H1 (cell line): Measurements from ENCODE around the gene CMIP. TPM values are rescaled to one million over a fixed set of nuclear protein-coding genes. Genes with fewer than 3 reads are reported as not detected.

Experiments
- CTCF ChIA-PET: fragments of 300-600 bp; sonication (Branson Sonifier 250); formaldehyde crosslinking; loops from one replicate; lab custom pipeline; 2021; ENCODE audit not compliant: partially characterized antibody; lab: Charles Lee
- POLR2A ChIA-PET: fragments of 300-600 bp; sonication (Branson Sonifier 250); formaldehyde crosslinking; loops from one replicate; lab custom pipeline; 2021; ENCODE audit warnings: inconsistent platforms; ENCODE audit not compliant: partially characterized antibody; lab: Charles Lee
- DNase-seq, 2 experiments: peaks; one replicate each; pipeline versions ENCODE4 v3.0.0 to v3.0.0-alpha.2; 2010 to 2022; ENCODE audit warnings: low spot score in 2 of 2, low read depth in 1 of 2, mixed read lengths in 1 of 2
- FAIRE-seq: peaks from 2 replicates; lab custom pipeline; 2011; peaks lifted over from hg19 to GRCh38; lab: Jason Lieb, UNC
- H2AFZ ChIP-seq: 2 replicates; pipeline ENCODE4 v1.8.1; 2012; ENCODE audit warnings: low read length, inconsistent platforms
- H2AK5ac ChIP-seq: 2 replicates; pipeline ENCODE4 v1.6.1; 2013; ENCODE audit warnings: low read depth, low read length
- H2BK120ac ChIP-seq: replicated peaks from 2 replicates; pipeline ENCODE3; 2013; ENCODE audit warnings: low read depth, low read length, inconsistent platforms
- H2BK12ac ChIP-seq: 2 replicates; pipeline ENCODE4 v1.6.1; 2013; ENCODE audit warnings: low read depth, low read length
- H2BK15ac ChIP-seq: 2 replicates; pipeline ENCODE4 v1.6.1; 2013; ENCODE audit warnings: low read length
- H2BK20ac ChIP-seq: 2 replicates; pipeline ENCODE4 v1.6.1; 2013; ENCODE audit warnings: low read length
- H2BK5ac ChIP-seq: 2 replicates; pipeline ENCODE4 v1.6.1; 2013; ENCODE audit warnings: low read depth, low read length
- H3K14ac ChIP-seq: 2 replicates; pipeline ENCODE4 v1.6.1; 2013; ENCODE audit warnings: inconsistent platforms; ENCODE audit not compliant: insufficient read length
- H3K18ac ChIP-seq: 2 replicates; pipeline ENCODE4 v1.6.1; 2013; ENCODE audit warnings: low read length; ENCODE audit errors: extremely low read depth
- H3K23ac ChIP-seq: 2 replicates; pipeline ENCODE4 v1.6.1; 2013; ENCODE audit warnings: inconsistent platforms; ENCODE audit not compliant: insufficient read length
- H3K23me2 ChIP-seq: 2 replicates; pipeline ENCODE4 v1.6.1; 2013; ENCODE audit warnings: low read depth, low read length
- H3K27ac ChIP-seq: 2 replicates; pipeline ENCODE4 v1.6.1; 2011; ENCODE audit warnings: low read depth, low read length, inconsistent platforms
- H3K27me3 ChIP-seq, 4 experiments: replicated peaks in 1 of 4; 1 replicate in 1 of 4; 2 replicates in 3 of 4; pipeline versions ENCODE4 v1.6.1 to v1.8.1; 2011 to 2013; ENCODE audit warnings: low read length in 3 of 4, mild to moderate bottlenecking in 3 of 4, inconsistent platforms in 2 of 4, mixed read lengths in 2 of 4, moderate library complexity in 1 of 4; ENCODE audit not compliant: control insufficient read depth in 3 of 4, insufficient read depth in 3 of 4; ENCODE audit errors: extremely low read depth in 1 of 4
- H3K36me3 ChIP-seq, 4 experiments: 2 replicates each; pipeline versions ENCODE4 v1.6.1 to v1.8.1; 2011 to 2013; ENCODE audit warnings: mild to moderate bottlenecking in 4 of 4, low read length in 3 of 4, moderate library complexity in 2 of 4, control low read depth in 1 of 4, inconsistent platforms in 1 of 4; ENCODE audit not compliant: insufficient read depth in 4 of 4, control insufficient read depth in 2 of 4
- H3K4ac ChIP-seq: replicated peaks from 2 replicates; pipeline ENCODE3; 2013; ENCODE audit warnings: low read length, low read depth, mixed read lengths, inconsistent platforms; ENCODE audit not compliant: insufficient read length
- H3K4me1 ChIP-seq, 4 experiments: replicated peaks in 1 of 4; 1 replicate in 1 of 4; 2 replicates in 3 of 4; pipeline versions ENCODE4 v1.6.1 to v1.8.1; 2011 to 2013; ENCODE audit warnings: low read length in 3 of 4, inconsistent platforms in 2 of 4, mixed read lengths in 1 of 4; ENCODE audit not compliant: insufficient read depth in 4 of 4, control insufficient read depth in 3 of 4
- H3K4me2 ChIP-seq, 2 experiments: 2 replicates each; pipeline versions ENCODE4 v1.6.1 to v1.8.1; 2011 to 2013; ENCODE audit warnings: low read depth in 2 of 2, low read length in 2 of 2, control low read depth in 1 of 2, inconsistent platforms in 1 of 2, mild to moderate bottlenecking in 1 of 2; ENCODE audit not compliant: insufficient read depth in 1 of 2
- H3K4me3 ChIP-seq, 4 experiments: fragments of 200-600, 300-600 bp in 1 of 4; sonication (generic), shearing (Covaris generic), sonication (Bioruptor Twin) in 1 of 4; 2 replicates each; pipeline versions ENCODE4 v1.5.1 to v1.8.1; 2011 to 2016; ENCODE audit warnings: low read length in 4 of 4, low read depth in 3 of 4, control low read depth in 2 of 4, inconsistent platforms in 2 of 4, mild to moderate bottlenecking in 2 of 4, mixed read lengths in 1 of 4, moderate library complexity in 1 of 4; ENCODE audit not compliant: insufficient read depth in 2 of 4; ENCODE audit errors: extremely low read depth in 1 of 4
- H3K56ac ChIP-seq: replicated peaks from 2 replicates; pipeline ENCODE3; 2013; ENCODE audit warnings: low read depth, mild to moderate bottlenecking, mixed read lengths, low read length, inconsistent platforms; ENCODE audit not compliant: insufficient read length
- H3K79me1 ChIP-seq: 2 replicates; pipeline ENCODE4 v1.6.1; 2013; ENCODE audit warnings: low read depth, low read length, control low read depth
- H3K79me2 ChIP-seq, 2 experiments: 2 replicates each; pipeline versions ENCODE4 v1.6.1 to v1.8.1; 2012 to 2013; ENCODE audit warnings: low read length in 2 of 2, mild to moderate bottlenecking in 2 of 2, inconsistent platforms in 1 of 2; ENCODE audit not compliant: insufficient read depth in 2 of 2, control insufficient read depth in 1 of 2
- H3K9ac ChIP-seq, 4 experiments: replicated peaks in 1 of 4; 1 replicate in 1 of 4; 2 replicates in 3 of 4; pipeline versions ENCODE4 v1.6.1 to v1.8.1; 2011 to 2013; ENCODE audit warnings: low read depth in 3 of 4, low read length in 3 of 4, control low read depth in 2 of 4, mild to moderate bottlenecking in 2 of 4, moderate library complexity in 2 of 4, inconsistent platforms in 1 of 4; ENCODE audit errors: extremely low read depth in 1 of 4
- H3K9me3 ChIP-seq, 2 experiments: 2 replicates each; pipeline versions ENCODE4 v1.6.1 to v1.8.1; 2012 to 2013; ENCODE audit warnings: mild to moderate bottlenecking in 2 of 2, moderate library complexity in 2 of 2, control low read depth in 1 of 2, inconsistent platforms in 1 of 2, low read depth in 1 of 2, low read length in 1 of 2, mixed read lengths in 1 of 2; ENCODE audit not compliant: insufficient read depth in 2 of 2
- H4K20me1 ChIP-seq, 2 experiments: replicated peaks in 1 of 2; 2 replicates each; pipeline versions ENCODE3 to v1.8.1; 2011 to 2013; ENCODE audit warnings: inconsistent platforms in 2 of 2, low read length in 2 of 2, mild to moderate bottlenecking in 1 of 2; ENCODE audit not compliant: insufficient read depth in 2 of 2, control insufficient read depth in 1 of 2
- H4K5ac ChIP-seq: 2 replicates; pipeline ENCODE4 v1.6.1; 2013; ENCODE audit warnings: low read length, low read depth, mixed read lengths, inconsistent platforms; ENCODE audit not compliant: insufficient read length
- H4K8ac ChIP-seq: 2 replicates; pipeline ENCODE4 v1.8.0; 2013; ENCODE audit warnings: mild to moderate bottlenecking, moderate library complexity, low read length, inconsistent platforms; ENCODE audit not compliant: insufficient read depth; ENCODE audit errors: extremely low read depth
- H4K91ac ChIP-seq: replicated peaks from 2 replicates; pipeline ENCODE3; 2013; ENCODE audit warnings: low read length, mixed read lengths, inconsistent platforms; ENCODE audit not compliant: insufficient read length
- ATF2 ChIP-seq: IDR thresholded peaks from 2 replicates; pipeline ENCODE4 v1.6.1; 2012; ENCODE audit warnings: low read length, inconsistent platforms
- CREB1 ChIP-seq: IDR thresholded peaks from 2 replicates; pipeline ENCODE4 v1.6.1; 2012; ENCODE audit warnings: inconsistent platforms
- CTBP2 ChIP-seq: IDR thresholded peaks from 2 replicates; pipeline ENCODE4 v1.7.0; 2011; ENCODE audit warnings: borderline replicate concordance, mild to moderate bottlenecking, moderate library complexity, mixed read lengths, low read length; ENCODE audit not compliant: insufficient read depth, insufficient read length
- GABPA ChIP-seq: IDR thresholded peaks from 2 replicates; pipeline ENCODE4 v1.6.1; 2011; ENCODE audit warnings: mild to moderate bottlenecking, low read length, moderate library complexity, borderline replicate concordance; ENCODE audit not compliant: insufficient read depth
- GTF2F1 ChIP-seq: IDR thresholded peaks from 2 replicates; pipeline ENCODE4 v1.6.1; 2012; ENCODE audit warnings: low read depth, low read length, improper control_type of control experiment, borderline replicate concordance
- JUND ChIP-seq: IDR thresholded peaks from 2 replicates; pipeline ENCODE4 v1.6.1; 2011; ENCODE audit warnings: mild to moderate bottlenecking, improper control_type of control experiment, low read length
- POLR2A ChIP-seq, 2 experiments: IDR thresholded peaks; 1 replicate in 1 of 2; 2 replicates in 1 of 2; pipeline ENCODE4 v1.6.1; 2011; ENCODE audit warnings: low read depth in 2 of 2, low read length in 2 of 2, mild to moderate bottlenecking in 2 of 2; ENCODE audit errors: control extremely low read depth in 1 of 2
- RXRA ChIP-seq: IDR thresholded peaks from 2 replicates; pipeline ENCODE4 v1.6.1; 2011; ENCODE audit warnings: low read depth, mild to moderate bottlenecking, low read length, moderate library complexity; ENCODE audit not compliant: insufficient read depth
- SIRT6 ChIP-seq: IDR thresholded peaks from one replicate; pipeline ENCODE4 v1.7.1; 2012; ENCODE audit warnings: low read length, inconsistent platforms
- SIX5 ChIP-seq: IDR thresholded peaks from 2 replicates; pipeline ENCODE4 v1.6.1; 2011; ENCODE audit warnings: mild to moderate bottlenecking, low read depth, low read length
- WGBS, 2 experiments: shearing (Covaris generic) in 1 of 2; methylation state at CpG; one replicate each; pipeline versions ENCODE4 v1.1.6 to v1.1.7; 2013 to 2015; ENCODE audit warnings: low lambda C conversion rate in 2 of 2, mixed read lengths in 2 of 2, inconsistent platforms in 1 of 2, low coverage in 1 of 2, missing lambda C conversion rate in 1 of 2; ENCODE audit not compliant: insufficient replicate concordance in 2 of 2, insufficient coverage in 1 of 2, insufficient read length in 1 of 2; ENCODE audit errors: extremely low coverage in 1 of 2, missing lambda C conversion rate in 1 of 2; 5-methylcytosine and 5-hydroxymethylcytosine counted together
- polyA plus RNA-seq, 7 experiments: library from polyadenylated mRNA; depleted of rRNA in 3 of 7; stranded (reverse) in 5 of 7; unstranded in 2 of 7; fragments of >200 nt in 5 of 7; fragments of 200-250 nt in 2 of 7; gene quantifications; 1 replicate in 5 of 7; 2 replicates in 1 of 7; 4 replicates in 1 of 7; pipeline versions ENCODE4 v1.2.1 to v1.2.3, GENCODE V29; 2011 to 2013; ENCODE audit warnings: missing spikeins in 2 of 7, mixed read lengths in 2 of 7
- total RNA-seq: library from RNA; stranded (reverse); fragmentation: NEBNext Ultra II Directional; extraction: Animal tissue kit (Norgen Biotek cat#: 25700); gene quantifications from 2 replicates; pipeline ENCODE4 v1.2.1, GENCODE V29; 2021
- TF ChIP-seq, protein P1 (sequence below): IDR thresholded peaks from 2 replicates; pipeline ENCODE4 v1.6.1; 2011; ENCODE audit warnings: low read depth, mild to moderate bottlenecking, low read length; ENCODE audit not compliant: insufficient read depth

Gene CMIP
- total and polyA plus RNA-seq, 2 of the 8 experiments (the other 6 are each of a cell fraction or from before 2014, with no cell fraction given), result 7.9 to 53.2 TPM

GRCh38 chr16:81633680-81634379 lies 189.2 kb downstream of the CMIP start:
- no peak overlapping the region for H3K14ac ChIP-seq
- no peaks in the 10 kb centered on the region for H3K9me3 ChIP-seq
- no peak overlapping the region for H2BK20ac ChIP-seq
- peaks cover 8 to 45% (median 16%) of the 10 kb centered on the region in 4 experiments for H3K4me1 ChIP-seq
- no peak overlapping the region for H3K18ac ChIP-seq
- no peak overlapping the region for H3K23ac ChIP-seq
- no peak overlapping the region for H2AFZ ChIP-seq
- H2BK15ac ChIP-seq, result no peak overlapping the region
- no peak overlapping the region for H2BK120ac ChIP-seq
- no peak overlapping the region for H3K56ac ChIP-seq
- no peak overlapping the region for H3K4ac ChIP-seq
- H4K91ac ChIP-seq, result no peak overlapping the region
- H3K4me3 ChIP-seq, result no peak overlapping the region
- no peaks in the 10 kb centered on the region for H3K27me3 ChIP-seq
- H4K20me1 ChIP-seq, result peaks cover 3 to 6% of the 10 kb centered on the region in 2 experiments
- H3K27ac ChIP-seq, result no peak overlapping the region
- FAIRE-seq (no peak), DNase-seq (no peak)
- H3K79me2 ChIP-seq, result peaks cover 0 to 13% of the 10 kb centered on the region in 2 experiments; a peak in 1 of 4 replicates
- H2AK5ac ChIP-seq, result no peak overlapping the region
- no peak overlapping the region for H4K5ac ChIP-seq
- H3K23me2 ChIP-seq, result no peaks in the 10 kb centered on the region
- H3K36me3 ChIP-seq, result no peaks in the 10 kb centered on the region
- WGBS, 2 experiments, result 87% methylated on average over 8 of the region's 8 CpGs; no CpG with 5 or more reads in 1 of the 2 experiments
- no peak overlapping the region; the same call in 1 of the 2 replicates for H2BK5ac ChIP-seq
- ChIA-PET POLR2A (interaction anchor here (1.0 to 1.7 kb wide), 3 partner anchors 11 to 96 kb away, joined by 3 read pairs; no protein-coding TSS in a partner anchor), CTCF (interaction anchor here (0.7 to 3.3 kb wide), 19 partner anchors 9 to 224 kb away, joined by 3 to 15 read pairs (median 4); no protein-coding TSS in a partner anchor)
- H3K79me1 ChIP-seq, result peaks cover 3% of the 10 kb centered on the region; the same call in 1 of the 2 replicates
- H3K9ac ChIP-seq, result no peak overlapping the region
- no peak overlapping the region for H4K8ac ChIP-seq
- no peak overlapping the region for H3K4me2 ChIP-seq
- H2BK12ac ChIP-seq, result no peak overlapping the region
- TF ChIP-seq ATF2, result no peak
- TF ChIP-seq JUND, result no peak
- TF ChIP-seq SIX5, result no peak
- no peak for TF ChIP-seq CTBP2
- no peak for TF ChIP-seq RXRA
- TF ChIP-seq POLR2A (IDR thresholded peaks at IDR 0.05; ENCODE audit: control extremely low read depth in 1 of 2, low read depth in 2 of 2, low read length in 2 of 2), result no peak
- no peak for TF ChIP-seq SIRT6
- no peak for TF ChIP-seq GABPA
- TF ChIP-seq, protein P1, sequence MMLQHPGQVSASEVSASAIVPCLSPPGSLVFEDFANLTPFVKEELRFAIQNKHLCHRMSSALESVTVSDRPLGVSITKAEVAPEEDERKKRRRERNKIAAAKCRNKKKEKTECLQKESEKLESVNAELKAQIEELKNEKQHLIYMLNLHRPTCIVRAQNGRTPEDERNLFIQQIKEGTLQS, result no peak
- TF ChIP-seq GTF2F1, result no peak
- no peak for TF ChIP-seq CREB1
